ENCODE data around the gene TSPYL4.

DNA sequence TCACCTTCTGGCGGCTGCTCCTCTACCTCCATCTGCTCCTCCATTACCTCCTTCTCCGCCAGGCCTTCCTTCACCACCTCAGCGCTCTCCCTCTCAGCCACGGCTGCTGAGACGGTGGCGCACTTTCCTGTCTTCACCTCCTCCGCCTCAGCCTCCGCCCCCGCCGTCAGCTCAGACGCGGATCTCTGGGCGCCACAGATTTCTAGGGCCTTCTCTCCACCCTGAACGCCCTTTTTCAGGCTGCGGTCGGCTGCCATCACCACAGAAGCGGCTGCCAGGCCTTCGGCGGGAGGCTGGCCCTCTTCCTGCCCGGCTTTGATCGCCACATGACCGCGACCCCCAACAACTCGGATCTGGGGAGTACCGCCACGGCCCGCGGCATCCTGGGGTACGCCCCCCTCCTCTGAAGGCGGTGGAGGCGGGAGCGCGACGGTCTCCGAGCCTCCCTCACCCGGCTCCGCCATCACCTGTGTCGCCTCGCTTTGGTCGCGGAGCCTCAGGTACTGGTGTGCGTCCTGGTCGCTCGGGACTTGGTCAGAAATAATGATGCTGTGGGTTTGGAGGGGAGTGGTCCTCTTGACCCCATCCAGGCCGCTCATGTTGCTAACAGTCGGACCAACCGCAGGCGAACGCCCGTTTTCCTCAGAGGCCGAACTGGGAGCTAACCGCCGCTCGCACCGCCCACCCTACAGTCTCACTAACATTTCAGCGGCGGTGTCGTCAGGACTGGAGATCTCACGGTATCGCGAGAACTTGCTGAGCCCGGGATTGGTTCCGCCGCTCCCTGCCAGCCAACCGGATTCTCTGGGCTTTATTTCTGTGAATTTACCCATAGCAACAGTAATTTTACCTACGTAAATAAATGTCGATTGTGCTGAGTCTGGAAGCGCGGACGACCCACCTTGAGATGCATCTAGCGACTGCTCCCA, 25.6 kb upstream of the TSPYL4 start, which contains the start of gene TSPYL1:
- TF ChIP-seq TEAD1 (CRISPR knock-in tag; IDR thresholded peaks at IDR 0.05) (no peak; the same call in 1 of the 2 replicates), CTCF (IDR thresholded peaks at IDR 0.05) (no peak), SMAD4 (CRISPR knock-in tag; IDR thresholded peaks at IDR 0.05) (0 out of 2 replicates have a peak, but pooled peaks have one; percentile 23), PRRX2 (CRISPR knock-in tag; IDR thresholded peaks at IDR 0.05) (no peak), ZNF219 (CRISPR knock-in tag; IDR thresholded peaks at IDR 0.05; ENCODE audit: borderline replicate concordance) (no peak), SP1 (CRISPR knock-in tag; conservative IDR thresholded peaks at IDR 0.05) (0 out of 2 replicates have a peak, but pooled peaks have one; percentile 27)
- TF ChIP-seq, protein P1, sequence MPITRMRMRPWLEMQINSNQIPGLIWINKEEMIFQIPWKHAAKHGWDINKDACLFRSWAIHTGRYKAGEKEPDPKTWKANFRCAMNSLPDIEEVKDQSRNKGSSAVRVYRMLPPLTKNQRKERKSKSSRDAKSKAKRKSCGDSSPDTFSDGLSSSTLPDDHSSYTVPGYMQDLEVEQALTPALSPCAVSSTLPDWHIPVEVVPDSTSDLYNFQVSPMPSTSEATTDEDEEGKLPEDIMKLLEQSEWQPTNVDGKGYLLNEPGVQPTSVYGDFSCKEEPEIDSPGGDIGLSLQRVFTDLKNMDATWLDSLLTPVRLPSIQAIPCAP (CRISPR knock-in tag; IDR thresholded peaks at IDR 0.05), result no peak
- TF ChIP-seq, protein P2, sequence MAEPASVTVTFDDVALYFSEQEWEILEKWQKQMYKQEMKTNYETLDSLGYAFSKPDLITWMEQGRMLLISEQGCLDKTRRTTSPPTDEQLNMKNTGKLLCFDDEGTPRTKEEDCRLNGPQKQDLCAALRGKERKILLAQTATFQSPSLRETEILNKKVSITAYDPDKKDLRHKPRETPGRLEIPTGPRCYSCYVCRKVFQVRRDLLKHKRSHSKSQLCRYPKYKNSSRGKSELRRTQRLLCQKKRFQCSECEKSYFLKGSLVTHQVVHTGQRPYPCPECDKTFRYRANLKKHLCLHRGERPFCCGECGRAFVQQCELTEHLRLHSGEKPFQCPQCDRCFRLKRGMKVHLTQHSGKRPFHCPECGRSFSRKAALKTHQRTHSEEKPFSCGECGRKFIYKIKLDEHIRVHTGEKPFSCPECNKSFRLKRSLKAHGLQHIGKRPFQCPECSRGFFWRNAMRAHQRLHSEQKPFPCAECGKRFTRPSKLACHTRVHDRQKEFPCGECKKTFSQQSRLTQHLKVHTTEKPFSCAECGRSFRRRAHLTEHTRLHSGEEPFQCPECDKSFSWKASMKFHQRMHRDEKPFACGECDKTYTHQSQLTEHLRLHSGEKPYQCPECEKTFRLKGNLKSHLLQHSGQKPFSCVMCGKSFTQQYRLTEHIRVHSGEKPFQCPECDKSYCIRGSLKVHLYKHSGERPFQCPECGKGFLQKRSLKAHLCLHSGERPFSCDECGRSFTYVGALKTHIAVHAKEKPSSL (CRISPR knock-in tag; conservative IDR thresholded peaks at IDR 0.05), result no peak
